SW480 (cell line): ENCODE data around the gene ZNF674.
"Not testable (repeated sequence)": the region's sequence is repeated elsewhere in the genome, so short reads cannot be mapped to it uniquely, and the experiment has no call there.

Experiments
- DNase-seq: peaks from one replicate; pipeline ENCODE4 v3.0.0-alpha.2; 2016; ENCODE audit warnings: low spot score

The ZNF674 gene

DNA sequence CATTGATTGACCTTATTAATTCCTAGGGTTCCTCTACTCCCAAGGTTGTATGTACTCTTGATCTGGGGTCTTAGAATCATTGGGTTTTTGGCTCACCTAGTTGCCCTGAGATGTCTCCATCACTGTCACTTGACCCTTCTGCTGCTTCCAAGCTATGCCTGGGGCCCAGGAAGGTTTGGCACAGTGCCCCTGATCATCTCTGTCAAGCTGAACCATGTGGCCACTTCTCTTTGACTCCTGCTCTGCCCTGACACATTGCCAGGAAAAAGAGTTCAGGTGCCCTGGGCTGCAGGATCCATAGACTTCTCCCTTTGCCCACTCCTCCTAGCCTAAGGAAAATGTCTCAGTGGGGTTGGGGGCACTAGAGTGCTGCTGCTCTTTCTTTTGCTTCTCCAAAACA lies 24.4 kb upstream of the ZNF674 start:
- no peak for DNase-seq

DNA sequence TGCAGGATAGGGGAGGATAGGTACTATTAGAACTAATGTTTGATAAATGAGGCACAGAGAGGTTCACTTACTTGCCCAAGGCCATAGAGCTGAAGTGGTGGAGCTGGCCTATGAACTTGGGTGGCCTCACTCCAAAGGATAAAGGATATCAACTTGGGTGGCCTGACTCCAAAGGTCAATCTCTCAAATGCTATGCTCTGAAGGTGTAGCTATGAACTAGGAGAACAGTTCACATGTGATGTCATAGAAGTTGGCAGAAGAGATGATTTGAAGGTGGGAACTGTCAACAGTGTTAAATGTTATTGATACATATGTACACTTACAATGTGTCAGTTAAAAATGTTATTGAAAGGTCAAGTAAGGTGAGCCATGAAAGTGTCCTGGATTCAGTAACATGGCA lies 22.2 kb upstream of the ZNF674 start:
- DNase-seq: no peak

DNA sequence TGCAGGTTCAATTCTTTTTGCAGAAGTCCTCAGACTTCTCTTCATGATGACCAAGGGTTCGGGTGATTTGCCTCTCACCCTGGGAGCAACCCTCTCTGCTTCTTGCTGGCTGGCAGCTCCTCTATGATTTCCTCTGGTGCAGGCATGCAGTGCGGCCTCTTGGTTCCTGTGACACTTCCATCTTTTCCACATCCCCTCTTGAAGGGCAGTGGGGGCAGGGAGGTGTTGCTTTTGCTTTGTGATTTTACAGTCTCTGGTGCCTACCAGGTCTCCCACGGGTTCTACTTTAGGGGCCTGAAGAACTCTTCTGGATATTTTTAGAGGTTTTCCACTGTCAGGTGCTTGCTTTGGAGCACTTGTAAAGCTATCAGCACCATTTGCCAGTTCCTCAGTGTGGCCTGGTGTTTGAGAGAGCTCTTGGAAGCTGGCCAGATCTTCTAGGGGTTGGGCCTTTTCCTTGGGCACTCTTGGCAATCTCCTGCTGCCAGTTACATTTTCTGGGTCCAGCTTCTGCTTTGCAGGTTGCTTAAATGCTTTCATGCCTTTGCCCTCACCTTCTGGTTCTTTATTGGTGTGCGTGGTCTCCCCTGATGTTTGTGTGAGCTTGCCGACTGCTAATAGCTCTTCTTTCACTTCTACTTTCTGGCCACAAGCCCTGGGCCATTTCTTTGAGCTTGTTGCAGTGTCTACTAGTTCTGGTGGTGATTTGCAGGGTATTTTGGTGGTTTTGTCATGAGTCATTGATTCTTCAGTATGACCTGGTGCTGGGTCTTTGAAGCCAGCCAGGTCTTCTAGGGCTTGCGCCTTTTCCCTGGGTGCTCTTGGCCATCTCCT lies 16.8 kb upstream of the ZNF674 start:
- no peak for DNase-seq

DNA sequence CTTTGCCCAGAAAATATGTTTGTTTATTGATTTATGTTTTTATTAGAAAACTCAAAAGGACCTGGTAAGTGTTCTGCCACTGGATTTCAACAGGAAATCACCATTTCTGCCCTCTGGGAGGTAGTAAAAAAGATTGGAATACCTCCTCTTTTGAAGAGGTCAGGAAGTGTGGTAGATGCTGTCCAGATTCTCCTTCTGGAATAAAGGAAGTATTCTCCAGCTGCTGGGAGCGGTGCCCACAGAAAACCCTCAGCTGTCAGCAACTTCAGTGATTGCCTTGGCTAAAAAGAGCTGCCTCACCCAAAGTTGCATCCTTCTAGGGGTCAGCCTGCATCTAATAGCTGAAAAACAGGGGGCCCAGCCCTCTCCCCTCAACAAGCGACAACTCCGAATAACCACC lies 13.8 kb upstream of the ZNF674 start:
- DNase-seq: no peak

DNA sequence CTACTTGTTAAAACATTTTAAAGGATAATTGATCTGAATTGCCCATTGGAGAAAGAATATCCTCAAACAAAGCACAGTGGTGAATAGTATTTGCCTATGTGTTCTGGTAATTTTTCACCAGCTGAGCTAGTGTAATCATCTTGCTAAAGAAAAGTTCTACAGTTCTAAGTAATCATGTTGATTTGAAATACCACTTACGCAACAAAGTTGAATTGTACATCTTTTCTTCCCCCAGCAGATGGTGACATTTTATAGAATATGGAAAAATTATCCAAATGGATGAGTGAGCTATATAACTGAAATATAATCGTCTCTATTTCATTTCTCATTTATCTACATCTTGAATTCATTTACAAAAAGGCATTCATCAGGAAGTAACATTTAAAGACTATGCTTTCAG lies 9.7 kb upstream of the ZNF674 start:
- DNase-seq: peak; percentile 16

DNA sequence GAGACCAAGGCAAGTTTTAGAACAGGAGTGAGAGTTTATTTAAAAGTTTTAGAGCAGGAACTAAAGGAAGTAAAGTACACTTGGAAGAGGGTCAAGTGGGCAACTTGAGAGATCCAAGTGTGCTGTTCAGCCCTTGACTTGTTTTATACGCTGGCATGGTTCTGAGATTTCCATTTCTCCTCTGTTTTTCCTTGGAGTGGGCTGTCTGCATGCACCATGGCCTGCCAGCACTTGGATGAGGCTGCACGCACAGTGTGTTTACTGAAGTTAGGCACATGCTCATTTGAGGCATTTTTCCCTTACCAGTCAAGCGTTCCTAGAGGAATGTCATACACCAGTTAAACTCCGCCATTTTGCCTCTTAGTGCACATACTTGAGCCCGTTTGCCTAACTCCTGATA lies 8.7 kb upstream of the ZNF674 start:
- DNase-seq: no peak

DNA sequence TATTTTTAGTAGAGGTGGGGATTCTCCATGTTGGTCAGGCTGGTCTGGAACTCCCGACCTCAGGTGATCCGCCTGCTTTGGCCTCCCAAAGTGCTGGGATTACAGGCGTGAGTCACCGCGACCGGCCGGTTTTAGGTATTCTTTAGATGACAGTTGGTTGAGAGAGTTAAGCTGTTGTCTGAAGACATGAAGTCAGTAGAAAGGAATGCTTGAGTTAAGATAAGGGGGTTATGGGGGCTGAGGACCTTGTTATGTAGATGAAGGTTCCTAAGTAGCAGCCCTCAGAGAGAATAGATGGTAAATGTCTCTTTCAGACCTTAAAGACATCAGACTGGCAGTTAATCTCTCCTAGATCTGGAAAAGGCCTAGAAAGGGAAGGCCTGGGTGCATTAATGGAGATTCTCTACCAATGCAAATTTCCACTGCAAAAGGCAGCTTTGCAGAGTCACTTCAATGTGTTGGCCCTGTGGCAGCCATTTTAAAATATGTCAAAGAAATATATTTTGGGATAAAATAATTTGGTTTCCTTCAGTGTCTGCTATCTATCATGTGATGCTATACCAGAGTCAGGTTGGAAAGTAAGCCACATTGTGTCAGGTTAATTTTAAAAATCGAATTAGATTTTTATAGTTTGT lies 6.4 kb upstream of the ZNF674 start:
- DNase-seq: no peak

DNA sequence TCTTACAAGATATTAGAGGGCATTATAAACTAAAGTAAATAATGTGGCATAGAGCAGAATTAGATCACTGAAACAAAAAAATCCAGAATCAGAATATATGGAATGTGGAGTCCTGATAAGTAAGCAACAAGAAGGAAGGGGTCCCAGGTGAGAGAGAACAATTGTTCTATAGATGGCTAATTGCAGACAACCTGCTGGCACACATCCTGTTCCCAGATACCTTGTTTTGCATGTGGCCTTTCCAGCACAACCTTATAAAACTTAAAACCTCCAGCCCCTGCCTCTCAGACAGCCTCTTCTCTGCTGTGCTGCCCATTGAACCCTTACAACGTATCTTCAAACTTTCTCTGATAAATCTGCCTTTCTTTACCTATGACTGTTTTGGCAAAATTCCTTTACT lies 4.7 kb upstream of the ZNF674 start:
- no peak for DNase-seq

DNA sequence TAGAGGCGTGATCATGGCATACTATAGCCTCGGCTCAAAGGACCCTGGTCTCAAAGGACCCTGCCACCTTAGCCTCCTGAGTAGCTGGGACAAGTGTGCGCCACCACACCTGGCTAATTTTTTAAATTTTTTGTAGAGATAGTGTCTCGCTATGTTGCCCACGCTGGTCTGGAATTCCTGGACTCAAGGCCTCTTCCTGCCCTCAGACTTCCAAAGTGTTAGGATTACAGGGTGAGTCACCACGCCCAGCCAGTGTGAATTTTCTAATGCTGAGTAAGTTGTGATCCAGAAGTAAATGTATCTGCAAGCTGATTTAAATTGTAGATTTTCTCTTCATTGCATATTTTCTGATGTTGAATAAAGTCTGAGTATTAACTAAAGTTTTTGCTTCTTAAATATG lies 2.6 kb upstream of the ZNF674 start:
- DNase-seq: peak; percentile 19

DNA sequence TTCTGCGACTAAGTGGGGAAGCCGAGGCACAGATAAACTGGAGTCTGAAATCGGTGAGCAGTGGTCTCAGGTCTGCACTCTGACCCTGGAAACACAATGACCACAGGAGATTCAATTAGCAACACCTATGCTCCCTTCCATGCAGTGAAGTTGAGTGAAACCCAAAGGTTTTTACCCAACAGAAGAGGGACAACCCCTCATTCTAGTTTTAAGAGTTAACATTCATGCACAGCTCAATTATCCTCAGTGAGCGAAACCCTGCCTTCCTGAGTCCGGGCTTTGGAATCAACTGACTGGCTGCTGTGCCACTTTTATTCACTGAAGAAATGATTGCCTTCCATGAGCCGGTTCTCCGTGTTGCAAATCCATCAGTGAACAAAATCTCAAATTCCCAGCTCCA lies 694 bp downstream of the ZNF674 start:
- not testable (repeated sequence) for DNase-seq

DNA sequence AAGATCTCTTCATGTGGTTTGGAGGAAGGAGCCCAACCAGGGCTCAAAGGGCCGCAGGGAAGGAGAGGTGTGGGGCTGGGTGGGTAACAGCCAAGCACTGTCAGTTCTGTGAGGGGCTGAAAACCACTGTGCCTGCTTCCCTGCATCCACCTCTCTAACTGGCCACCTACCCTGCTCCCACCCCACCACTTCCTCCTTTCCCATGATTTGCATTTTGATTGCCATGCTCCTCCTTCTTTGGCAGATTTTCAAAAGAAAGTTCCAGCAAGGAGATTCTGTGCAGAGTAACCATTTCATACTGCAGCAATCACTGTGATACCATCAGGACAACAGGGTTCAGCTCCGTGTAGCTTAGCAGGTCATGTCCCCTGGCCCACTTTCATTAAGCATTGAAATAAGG lies 1.8 kb downstream of the ZNF674 start:
- DNase-seq: no peak

DNA sequence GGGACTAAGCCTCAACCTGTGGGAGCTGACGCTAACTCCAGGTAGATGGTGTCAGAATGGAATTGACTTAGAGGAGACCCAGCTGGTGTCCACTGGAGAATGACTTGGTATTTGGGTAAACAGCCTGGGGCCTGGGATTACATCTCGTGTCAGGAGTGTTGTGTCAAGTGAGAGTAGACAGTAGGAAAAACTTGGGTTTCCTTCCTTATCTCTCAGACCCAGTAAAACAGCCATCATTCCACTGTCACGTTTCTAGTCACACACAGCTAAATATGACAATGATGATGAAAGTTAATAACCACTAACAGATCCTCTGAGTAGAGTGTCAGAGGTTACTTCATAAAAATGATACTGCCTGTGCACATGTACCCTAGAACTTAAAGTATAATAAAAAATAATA lies 13.8 kb downstream of the ZNF674 start:
- no peak for DNase-seq

DNA sequence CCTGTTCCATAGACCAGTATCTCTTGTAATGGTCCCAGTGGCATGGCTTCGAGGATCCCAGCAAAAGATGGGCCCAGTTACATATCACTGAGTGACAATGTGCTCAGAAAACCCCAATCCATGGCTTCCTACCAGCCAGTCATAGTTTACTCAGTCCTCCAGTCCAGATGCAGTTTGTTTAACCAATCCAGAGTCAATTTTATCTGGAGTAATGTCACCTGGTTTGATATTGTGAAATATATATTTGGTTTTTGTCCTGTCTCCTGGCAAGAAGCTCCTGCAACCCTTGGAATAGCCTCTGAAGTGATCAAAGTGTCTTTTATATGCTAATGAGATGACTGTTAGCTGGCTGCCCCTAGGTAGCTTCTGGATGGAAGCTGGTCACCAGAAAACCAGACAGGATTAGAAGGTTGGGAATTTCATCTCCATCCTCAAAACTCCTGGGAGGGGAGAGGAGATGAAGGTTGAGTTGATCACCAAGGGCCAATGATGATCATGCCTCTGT lies 14.8 kb downstream of the ZNF674 start:
- not testable (repeated sequence) for DNase-seq

DNA sequence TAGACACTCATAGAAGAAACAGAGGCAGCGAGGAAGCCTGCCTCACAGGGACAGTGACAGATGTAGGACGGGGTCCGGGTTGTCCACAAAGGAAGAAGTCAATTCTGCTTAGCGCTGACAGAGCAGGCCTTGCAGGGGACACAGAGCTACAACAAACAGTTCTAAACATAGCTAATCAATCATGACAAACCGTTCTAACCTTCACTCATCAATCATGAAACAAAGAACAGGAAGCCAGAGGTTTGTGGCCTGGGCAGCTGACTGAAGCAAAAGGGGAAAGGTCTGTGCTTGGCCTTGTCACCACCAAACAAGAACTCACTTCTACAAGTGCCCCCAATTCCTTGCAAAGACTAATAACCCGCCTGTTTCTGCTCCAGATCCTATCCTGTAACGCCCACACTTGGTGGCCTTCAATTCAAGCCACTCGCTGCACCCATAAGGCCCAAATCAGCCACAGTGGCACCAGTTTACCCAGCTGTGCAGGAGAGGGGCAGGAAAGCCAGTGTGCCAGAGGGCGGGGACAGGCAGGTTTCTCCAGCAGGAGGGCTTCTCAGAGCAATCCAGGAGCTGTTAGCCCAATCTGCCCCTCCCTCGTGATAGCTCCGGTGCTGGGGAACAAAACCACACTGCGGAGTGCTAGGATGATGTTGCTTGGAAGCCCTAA lies 15.3 kb downstream of the ZNF674 start:
- DNase-seq: not testable (repeated sequence)

DNA sequence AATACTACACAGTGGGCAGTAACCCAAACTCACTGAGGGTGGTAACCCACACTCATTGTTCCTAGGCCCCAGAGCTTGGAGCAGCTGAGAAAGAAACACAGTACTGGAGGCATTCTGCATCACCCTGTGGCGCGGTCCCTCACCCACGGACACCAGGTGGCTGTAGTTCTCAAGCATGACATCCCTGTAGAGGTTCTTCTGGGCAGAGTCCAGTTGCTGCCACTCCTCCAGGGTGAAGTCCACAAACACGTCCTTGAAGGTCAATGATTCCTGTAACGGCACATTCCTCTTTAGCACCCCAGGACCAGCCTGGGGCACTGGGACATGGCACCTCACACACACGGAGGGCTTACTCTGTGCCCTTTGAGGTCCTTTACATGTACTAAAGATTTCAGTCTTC lies 16.6 kb downstream of the ZNF674 start:
- not testable (repeated sequence) for DNase-seq

DNA sequence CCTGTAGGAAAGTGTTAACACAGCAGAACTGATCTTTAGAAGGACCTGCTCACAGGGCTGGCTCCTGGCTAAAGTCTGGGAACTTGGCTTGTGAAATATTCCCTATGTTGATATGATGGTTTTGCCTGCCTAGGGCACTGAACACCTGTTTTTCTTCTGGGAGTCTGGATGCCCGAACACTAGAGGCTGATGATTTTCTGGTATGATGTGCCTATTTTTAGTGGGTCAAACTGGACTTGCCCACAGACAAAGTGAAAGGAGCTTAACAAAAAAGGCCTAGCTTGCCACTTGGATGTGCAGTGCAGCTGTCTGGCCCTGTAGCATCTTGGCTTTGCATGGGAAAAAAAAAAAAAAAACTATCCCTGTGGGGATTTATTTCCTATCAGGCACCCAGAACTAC lies 39.1 kb downstream of the ZNF674 start:
- no peak for DNase-seq

DNA sequence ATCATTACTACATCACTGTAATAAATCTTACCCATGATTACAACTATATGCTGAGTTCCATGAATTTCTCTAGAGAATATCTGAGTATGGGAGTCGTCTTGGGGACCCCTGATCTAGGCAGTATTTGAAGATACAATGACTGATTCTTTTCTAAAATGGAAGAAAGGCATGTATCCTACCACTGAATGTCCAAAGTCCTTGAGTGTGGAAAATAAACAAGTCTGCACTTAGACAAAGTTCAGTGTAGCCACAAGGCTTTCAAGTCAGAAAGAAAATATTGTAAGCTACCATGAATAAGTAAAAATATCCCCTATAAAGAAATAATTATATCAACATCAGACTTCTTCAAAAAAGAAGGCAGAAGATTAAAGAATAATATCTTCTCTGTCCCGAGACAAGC lies 42.4 kb downstream of the ZNF674 start:
- no peak for DNase-seq

DNA sequence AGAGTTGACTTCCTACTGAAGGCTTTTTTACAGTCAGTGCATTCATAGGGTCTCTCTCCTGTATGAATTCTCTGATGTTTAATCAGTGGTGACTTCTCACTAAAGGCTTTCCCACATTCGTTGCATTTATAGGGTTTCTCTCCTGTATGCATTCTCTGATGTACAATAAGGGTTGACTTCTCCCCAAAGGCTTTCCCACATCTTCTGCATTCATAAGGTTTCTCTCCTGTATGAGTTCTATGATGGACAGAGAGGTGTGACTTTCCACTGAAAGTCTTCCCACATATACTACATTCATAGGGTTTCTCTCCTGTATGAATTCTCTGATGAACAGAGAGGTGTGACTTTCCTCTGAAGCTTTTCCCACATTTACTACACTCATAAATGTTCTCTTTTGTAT lies 45.2 kb downstream of the ZNF674 start:
- DNase-seq: no peak

DNA sequence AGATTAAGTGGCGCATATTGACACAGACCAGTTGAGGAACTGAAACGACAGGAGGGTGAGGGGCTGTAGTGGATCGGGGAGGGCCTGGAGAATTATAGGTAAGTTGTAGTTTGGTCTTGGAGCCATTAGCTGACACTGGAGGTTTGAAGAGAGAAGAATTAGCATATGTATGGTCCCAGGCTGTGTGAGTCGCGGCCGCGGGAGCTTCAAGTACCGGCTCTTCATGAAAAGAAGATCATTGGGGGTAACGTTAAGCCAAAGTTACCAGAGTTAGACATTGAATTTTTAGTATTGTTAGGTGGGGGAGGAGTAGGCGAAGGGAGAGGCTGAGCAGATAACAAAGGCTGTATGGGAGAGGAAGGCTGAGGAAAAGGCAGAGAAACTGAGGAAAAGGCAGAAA lies 56.5 kb downstream of the ZNF674 start:
- no peak for DNase-seq

DNA sequence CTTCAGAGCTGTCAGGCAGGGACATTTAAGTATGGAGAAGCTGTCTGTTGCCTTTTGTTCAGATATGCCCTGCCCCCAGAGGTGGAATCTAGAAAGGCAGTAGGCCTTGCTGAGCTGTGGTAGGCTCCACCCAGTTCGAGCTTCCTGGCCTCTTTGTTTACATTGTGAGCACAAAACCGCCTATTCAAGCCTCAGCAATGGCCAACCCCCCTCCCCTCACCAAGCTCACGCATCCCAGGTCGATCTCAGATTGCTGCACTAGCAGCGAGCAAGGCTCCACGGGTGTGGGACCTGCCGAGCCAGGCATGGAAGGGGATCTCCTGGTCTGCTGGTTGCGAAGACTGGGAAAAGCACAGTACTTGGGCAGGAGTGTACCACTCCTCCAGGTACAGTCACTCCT lies 59.3 kb downstream of the ZNF674 start:
- DNase-seq: no peak

DNA sequence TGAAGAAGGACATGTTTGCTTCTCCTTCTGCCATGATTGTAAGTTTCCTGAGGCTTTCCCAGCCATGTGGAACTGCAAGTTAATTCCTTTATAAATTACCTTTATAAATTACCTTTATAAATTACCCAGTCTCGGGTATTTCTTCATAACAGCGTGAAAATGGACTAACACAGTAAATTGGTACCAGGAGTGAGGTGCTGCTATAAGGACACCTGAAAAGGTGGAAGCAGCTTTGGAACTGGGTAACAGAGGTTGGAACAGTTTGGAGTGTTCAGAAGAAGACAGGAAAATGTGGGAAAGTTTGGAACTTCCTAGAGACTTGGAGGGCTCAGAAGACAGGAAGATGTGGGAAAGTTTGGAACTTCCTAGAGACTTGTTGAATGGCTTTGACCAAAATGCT lies 66.6 kb downstream of the ZNF674 start:
- not testable (repeated sequence) for DNase-seq

DNA sequence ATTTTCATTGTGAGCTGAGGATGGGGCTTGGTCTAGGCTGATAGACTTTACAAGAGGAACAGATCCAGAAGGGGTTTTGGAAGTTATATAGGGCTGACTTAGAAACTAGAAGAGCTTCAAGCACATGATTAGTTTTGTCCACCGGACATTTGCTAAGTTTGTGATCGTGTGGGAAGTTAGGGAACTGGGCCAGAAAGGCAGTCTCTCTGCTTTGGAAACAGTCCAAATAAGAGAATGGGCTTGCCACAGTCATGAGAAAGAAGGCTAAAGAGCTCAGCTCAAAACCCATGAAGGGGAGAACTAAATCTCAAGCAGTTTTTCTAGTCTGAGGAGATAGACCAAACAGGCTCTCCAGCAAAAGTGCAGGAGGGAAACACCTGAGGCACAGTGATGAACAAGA lies 67.8 kb downstream of the ZNF674 start:
- DNase-seq: no peak

DNA sequence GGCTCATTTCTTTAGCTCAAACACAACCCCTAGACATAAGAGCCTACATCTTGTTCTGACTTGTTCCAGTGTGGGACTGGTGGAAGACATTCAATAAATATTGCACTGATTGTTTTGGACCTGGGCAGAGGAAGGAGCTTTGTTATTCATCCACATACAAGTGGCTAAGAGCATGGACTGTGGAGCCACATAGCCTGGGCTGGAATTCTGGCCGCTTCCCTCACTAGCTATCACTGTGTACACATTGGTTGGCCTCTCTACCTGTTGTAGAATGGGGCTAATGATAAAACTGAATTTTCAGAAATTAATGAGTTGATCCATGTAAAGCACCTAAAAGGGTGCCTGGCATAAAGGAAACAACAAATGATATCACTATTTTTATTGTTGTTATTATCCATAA lies 80.0 kb downstream of the ZNF674 start:
- DNase-seq: no peak
